Measurements from ENCODE around the gene UPK1A. TPM values are rescaled to one million over a fixed set of nuclear protein-coding genes. Genes with fewer than 3 reads are reported as not detected.
"Not testable (repeated sequence)": the region's sequence is repeated elsewhere in the genome, so short reads cannot be mapped to it uniquely, and the experiment has no call there.

The UPK1A gene
- polyA plus RNA-seq, 3 donors, result 13.1 to 27.1 (median 15.8) TPM

DNA sequence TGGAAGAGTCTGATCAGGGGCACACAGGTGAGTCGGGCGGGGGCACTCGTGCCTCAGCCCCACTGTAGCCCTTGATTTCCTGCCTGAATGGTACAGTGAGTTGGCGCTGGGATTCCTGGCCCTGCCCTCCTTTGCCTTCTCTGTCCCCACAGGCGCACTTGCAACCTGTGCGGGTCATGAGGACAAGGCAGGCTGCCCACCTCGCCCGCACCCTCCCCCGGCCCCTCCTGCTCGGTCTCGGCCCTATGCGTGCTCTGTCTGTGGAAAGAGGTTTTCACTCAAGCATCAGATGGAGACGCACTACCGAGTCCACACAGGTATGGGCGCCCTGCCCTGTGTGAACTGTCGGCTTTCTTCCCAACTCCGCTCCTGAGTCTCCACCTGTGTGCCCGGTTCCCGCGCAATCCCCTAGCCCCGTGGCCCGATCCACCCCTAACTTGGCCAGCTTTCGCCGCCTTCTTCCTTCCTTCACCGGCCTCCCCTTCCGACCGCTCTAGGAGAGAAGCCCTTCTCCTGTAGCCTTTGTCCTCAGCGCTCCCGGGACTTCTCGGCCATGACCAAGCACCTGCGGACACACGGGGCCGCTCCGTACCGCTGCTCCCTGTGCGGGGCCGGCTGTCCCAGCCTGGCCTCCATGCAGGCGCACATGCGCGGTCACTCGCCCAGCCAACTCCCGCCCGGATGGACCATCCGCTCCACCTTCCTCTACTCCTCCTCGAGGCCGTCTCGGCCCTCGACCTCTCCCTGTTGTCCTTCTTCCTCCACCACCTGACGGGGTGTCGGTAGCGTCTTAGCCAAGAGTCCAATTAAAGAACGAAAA, 49.9 kb downstream of the UPK1A start:
- DNase-seq, result peak; percentile 41

- DNase-seq, result peak; percentile 83
Measured at GRCh38 chr19:35716801-35717664, 50.7 kb downstream of the UPK1A start.

GRCh38 chr19:35717665-35718344, 51.5 kb downstream of the UPK1A start, which contains the start of gene KMT2B:
Gene KMT2B (plus strand): TSS chr19:35718003. CDS start chr19:35718019, 16 bp downstream.
- DNase-seq, result peak; percentile 95

DNA sequence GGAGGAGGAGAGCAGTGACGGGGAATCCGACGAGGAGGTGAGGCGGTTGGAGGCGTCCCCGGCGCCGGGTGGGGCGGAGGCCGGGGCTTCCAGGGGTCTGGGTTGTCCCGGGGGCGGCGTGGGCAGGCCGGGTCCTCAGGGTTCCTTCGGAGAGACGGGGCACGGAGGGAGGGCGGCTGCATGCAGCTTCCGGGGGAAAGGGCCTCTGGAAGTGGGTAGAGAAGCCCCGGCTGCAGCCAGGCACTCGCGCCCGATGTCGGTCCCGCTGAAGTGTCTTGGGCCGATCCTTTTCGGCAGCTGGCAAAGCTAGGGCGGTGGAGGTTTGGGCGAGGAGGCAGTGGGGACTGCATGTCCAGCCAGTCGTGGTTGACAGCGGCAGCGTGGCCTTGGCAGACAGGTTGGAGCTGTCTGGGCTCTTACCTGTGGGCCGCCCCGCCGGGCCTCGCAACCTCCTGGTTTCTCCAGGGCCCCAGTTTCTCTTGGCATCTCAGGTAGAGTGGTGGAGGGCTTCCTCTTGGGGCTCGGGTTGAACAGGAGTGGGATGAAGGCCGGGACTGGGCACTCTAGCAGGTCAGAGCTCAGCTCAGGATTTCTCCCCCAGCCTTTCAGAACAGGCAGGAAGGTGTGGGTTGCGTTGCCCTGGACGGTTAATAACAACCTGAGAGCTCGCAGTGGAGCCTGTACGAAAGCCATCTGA, 52.2 kb downstream of the UPK1A start:
- DNase-seq, result no peak

DNA sequence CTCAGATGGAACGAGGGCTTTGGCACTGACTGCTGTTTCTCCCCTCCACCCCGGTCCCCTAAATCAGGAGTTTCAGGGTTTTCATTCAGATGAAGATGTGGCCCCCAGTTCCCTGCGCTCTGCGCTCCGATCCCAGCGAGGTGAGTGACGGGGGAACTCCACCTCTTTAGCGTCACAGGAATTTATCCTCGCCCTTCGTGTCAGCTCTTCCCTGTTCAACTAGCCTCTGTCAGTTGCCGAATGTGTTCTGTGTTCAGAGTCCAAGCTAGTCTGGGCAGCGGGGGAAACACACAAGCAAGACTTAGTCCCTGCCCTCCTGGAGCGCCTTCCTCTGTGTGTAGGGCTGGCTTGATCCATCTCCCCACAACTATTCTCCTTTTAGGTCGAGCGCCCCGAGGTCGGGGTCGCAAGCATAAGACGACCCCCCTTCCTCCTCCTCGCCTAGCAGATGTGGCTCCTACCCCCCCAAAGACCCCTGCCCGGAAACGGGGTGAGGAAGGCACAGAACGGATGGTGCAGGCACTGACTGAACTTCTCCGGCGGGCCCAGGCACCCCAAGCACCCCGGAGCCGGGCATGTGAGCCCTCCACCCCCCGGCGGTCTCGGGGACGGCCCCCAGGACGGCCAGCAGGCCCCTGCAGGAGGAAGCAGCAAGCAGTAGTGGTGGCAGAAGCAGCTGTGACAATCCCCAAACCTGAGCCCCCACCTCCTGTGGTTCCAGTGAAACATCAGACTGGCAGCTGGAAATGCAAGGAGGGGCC, 53.3 kb downstream of the UPK1A start:
- DNase-seq, result no peak

DNA sequence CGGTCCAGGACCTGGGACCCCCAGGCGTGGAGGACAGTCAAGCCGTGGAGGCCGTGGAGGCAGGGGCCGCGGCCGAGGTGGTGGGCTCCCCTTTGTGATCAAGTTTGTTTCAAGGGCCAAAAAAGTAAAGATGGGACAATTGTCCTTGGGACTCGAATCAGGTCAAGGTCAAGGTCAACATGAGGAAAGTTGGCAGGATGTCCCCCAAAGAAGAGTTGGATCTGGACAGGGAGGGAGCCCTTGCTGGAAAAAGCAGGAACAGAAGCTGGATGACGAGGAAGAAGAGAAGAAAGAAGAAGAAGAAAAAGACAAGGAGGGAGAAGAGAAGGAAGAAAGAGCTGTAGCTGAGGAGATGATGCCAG, 53.8 kb downstream of the UPK1A start:
- no peak for DNase-seq

- DNase-seq, result no peak
Measured at GRCh38 chr19:35720648-35721047, 54.3 kb downstream of the UPK1A start.

- DNase-seq, result no peak
Measured at GRCh38 chr19:35721374-35721773, 55.1 kb downstream of the UPK1A start.

GRCh38 chr19:35722461-35722860, 56.1 kb downstream of the UPK1A start:
- DNase-seq, result no peak

DNA sequence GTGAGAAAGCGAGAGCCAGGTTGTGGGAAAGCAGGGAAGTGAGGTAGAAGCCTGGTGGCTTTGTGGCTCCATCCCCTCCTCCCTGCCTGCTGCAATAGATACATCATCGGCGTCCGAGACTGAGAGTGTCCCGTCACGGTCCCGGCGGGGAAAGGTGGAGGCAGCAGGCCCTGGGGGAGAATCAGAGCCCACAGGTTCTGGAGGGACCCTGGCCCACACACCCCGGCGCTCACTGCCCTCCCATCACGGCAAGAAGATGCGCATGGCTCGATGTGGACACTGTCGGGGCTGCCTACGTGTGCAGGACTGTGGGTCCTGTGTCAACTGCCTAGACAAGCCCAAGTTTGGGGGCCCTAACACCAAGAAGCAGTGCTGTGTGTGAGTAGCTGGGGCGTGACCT, 56.6 kb downstream of the UPK1A start:
- DNase-seq, result no peak

GRCh38 chr19:35723671-35724070, 57.4 kb downstream of the UPK1A start:
- no peak for DNase-seq

- not testable (repeated sequence) for DNase-seq
Measured at GRCh38 chr19:35724132-35724531, 57.8 kb downstream of the UPK1A start.

GRCh38 chr19:35724560-35724959, 58.2 kb downstream of the UPK1A start:
- DNase-seq, result no peak

- no peak for DNase-seq
Measured at GRCh38 chr19:35725216-35725861, 59.0 kb downstream of the UPK1A start.

DNA sequence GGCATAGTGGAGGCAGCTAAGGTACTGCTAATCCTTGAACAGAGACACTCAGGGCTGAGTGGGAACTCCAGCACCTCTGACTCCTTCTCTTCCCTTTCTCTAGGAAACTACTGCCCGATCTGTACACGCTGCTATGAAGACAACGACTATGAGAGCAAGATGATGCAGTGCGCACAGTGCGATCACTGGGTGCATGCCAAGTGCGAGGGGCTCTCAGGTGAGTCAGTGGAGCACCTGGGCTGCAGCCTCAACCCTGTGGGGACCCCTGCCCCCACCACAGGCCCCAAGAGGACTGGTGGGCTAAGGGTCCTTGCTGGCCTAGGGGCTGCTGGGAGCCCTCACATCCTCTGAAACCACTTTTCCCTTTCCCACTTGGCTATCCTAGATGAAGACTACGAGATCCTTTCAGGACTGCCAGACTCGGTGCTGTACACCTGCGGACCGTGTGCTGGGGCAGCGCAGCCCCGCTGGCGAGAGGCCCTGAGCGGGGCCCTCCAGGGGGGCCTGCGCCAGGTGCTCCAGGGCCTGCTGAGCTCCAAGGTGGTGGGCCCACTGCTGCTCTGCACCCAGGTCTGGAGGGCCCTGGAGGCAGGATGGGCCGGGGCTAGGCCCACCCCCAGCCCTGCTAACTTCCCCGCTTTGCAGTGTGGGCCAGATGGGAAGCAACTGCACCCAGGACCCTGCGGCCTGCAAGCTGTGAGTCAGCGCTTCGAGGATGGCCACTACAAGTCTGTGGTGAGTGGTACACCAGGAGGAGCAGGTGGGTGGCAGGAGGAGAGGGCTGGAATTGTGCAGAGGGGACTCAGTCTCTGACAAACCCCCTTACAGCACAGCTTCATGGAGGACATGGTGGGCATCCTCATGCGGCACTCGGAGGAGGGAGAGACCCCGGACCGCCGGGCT, 61.0 kb downstream of the UPK1A start:
- no peak for DNase-seq
